Left colon (tissue), 2 donors: ENCODE data around the gene PCDHA5. TPM values are rescaled to one million over a fixed set of nuclear protein-coding genes. Genes with fewer than 3 reads are reported as not detected.
"Not testable (repeated sequence)": the region's sequence is repeated elsewhere in the genome, so short reads cannot be mapped to it uniquely, and the experiment has no call there.

Source experiments
- ATAC-seq: fragments of 200-7000 bp; cut with Tn5 transposase; one replicate; pipeline ENCODE4 v1.9.1; 2020; ENCODE audit warnings: mild to moderate bottlenecking, moderate library complexity
- DNase-seq, 2 donors: peaks; one replicate each; pipeline ENCODE4 v3.0.0-alpha.2; 2020
- intact Hi-C, 2 donors: fragments of 100-400 bp; cut with DNase I in 1 of 2; cut with micrococcal nuclease in 1 of 2; formaldehyde crosslinking; loops; one replicate each; pipeline versions ENCODE4 v1.11.2 to v1.14.0; 2022; cut with DNase I, micrococcal nuclease
- total RNA-seq, 2 donors: library from RNA; stranded (reverse); fragmentation: NEBNext Ultra II Directional; extraction: Animal tissue kit (Norgen Biotek cat#: 25700); gene quantifications; one replicate each; pipeline ENCODE4 v1.2.1, GENCODE V29; 2021
- donor health status: DM: no; HTN: no; CAD: no.
- donor health status: DM: yes; HTN: yes; CAD: no.

Gene PCDHA5
- total RNA-seq, 2 donors from 2014 or later: 0.06 to 0.09 TPM

DNA sequence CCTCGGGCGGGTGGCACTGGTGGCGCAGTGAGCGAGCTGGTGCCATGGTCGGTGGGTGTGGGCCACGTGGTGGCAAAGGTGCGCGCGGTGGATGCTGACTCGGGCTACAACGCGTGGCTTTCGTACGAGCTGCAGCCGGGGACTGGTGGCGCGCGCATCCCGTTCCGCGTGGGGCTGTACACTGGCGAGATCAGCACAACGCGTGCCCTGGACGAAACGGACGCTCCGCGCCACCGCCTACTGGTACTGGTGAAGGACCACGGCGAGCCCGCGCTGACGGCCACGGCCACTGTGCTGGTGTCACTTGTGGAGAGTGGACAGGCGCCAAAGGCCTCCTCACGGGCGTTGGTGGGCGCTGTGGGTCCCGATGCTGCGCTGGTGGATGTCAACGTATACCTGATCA, 12.5 kb upstream of the PCDHA5 start:
- ATAC-seq (no peak), DNase-seq (no peak)
- intact Hi-C loops: no loop called here

DNA sequence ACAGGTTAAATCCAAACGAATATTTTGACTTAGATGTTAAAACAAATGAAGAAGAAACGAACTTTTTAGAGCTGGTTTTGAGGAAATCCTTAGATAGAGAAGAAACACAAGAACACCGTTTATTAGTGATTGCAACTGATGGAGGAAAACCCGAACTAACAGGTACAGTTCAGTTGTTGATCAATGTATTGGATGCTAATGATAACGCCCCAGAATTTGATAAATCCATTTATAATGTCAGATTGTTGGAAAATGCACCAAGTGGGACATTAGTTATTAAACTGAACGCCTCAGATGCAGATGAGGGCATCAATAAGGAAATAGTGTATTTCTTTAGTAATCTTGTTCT, 842 bp downstream of the PCDHA5 start:
- ATAC-seq (no peak), DNase-seq (no peak)
- intact Hi-C loops: no loop called here

DNA sequence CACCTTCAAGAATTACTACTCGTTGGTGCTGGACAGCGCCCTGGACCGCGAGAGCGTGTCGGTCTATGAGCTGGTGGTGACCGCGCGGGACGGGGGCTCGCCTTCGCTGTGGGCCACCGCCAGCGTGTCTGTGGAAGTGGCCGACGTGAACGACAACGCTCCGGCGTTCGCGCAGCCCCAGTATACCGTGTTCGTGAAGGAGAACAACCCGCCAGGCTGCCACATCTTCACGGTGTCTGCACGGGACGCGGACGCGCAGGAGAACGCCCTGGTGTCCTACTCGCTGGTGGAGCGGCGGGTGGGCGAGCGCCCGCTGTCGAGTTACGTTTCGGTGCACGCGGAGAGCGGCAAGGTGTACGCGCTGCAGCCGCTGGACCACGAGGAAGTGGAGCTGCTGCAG, 1.6 kb downstream of the PCDHA5 start:
- DNase-seq, ATAC-seq, intact Hi-C loops: not testable (repeated sequence)

DNA sequence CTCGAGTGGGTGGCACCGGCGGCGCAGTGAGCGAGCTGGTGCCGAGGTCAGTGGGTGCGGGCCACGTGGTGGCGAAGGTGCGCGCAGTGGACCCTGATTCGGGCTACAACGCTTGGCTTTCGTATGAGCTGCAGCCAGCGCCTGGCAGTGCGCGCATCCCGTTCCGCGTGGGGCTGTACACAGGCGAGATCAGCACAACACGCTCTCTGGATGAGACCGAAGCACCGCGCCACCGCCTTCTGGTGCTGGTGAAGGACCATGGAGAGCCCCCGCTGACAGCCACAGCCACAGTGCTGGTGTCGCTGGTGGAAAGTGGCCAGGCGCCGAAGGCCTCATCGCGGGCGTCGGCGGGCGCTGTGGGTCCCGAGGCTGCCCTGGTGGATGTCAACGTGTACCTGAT, 2.1 kb downstream of the PCDHA5 start:
- intact Hi-C loops: no loop called here
- DNase-seq (no peak), ATAC-seq (no peak)

DNA sequence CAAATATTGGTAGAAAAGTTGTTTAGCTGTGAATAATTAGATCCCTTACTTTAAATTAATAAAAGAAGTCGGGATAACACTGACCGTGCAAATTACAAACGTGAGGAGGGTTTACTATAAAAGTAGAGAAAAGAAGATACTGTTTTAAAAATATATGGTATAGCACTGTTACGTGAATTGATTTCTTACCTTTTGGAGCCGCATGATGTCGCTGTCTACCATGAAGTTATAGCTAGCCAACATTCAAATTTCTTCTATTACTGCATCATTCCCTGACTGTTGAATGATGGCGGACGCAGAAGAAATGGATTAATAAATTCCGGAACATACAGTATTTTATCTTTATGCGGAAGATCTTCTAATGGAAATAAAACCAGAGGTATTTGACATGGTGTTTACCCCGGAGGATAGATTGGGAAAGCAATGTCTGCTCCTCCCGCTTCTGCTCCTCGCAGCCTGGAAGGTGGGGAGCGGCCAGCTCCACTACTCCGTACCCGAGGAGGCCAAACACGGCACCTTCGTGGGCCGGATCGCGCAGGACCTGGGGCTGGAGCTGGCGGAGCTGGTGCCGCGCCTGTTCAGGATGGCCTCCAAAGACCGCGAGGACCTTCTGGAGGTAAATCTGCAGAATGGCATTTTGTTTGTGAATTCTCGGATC, 6.4 kb downstream of the PCDHA5 start, which contains the start of gene PCDHA6:
Gene PCDHA6 (plus strand): TSS at position 257 of the 658 bp plus-strand sequence. CDS start 132 bp downstream, at position 389.
- DNase-seq: no peak
- no peak for ATAC-seq

DNA sequence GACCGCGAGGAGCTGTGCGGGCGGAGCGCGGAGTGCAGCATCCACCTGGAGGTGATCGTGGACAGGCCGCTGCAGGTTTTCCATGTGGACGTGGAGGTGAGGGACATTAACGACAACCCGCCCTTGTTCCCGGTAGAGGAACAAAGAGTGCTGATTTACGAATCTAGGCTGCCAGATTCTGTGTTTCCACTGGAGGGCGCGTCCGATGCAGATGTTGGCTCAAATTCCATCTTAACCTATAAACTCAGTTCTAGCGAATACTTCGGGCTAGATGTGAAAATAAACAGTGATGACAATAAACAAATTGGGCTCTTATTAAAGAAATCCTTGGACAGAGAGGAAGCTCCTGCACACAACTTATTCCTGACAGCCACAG, 6.9 kb downstream of the PCDHA5 start:
- ATAC-seq (no peak), DNase-seq (no peak)
- intact Hi-C loops: no loop called here

More for the DNA sequence above, 6.4 kb downstream of the PCDHA5 start, which contains the start of gene PCDHA6:
- intact Hi-C loops: no loop called here

DNA sequence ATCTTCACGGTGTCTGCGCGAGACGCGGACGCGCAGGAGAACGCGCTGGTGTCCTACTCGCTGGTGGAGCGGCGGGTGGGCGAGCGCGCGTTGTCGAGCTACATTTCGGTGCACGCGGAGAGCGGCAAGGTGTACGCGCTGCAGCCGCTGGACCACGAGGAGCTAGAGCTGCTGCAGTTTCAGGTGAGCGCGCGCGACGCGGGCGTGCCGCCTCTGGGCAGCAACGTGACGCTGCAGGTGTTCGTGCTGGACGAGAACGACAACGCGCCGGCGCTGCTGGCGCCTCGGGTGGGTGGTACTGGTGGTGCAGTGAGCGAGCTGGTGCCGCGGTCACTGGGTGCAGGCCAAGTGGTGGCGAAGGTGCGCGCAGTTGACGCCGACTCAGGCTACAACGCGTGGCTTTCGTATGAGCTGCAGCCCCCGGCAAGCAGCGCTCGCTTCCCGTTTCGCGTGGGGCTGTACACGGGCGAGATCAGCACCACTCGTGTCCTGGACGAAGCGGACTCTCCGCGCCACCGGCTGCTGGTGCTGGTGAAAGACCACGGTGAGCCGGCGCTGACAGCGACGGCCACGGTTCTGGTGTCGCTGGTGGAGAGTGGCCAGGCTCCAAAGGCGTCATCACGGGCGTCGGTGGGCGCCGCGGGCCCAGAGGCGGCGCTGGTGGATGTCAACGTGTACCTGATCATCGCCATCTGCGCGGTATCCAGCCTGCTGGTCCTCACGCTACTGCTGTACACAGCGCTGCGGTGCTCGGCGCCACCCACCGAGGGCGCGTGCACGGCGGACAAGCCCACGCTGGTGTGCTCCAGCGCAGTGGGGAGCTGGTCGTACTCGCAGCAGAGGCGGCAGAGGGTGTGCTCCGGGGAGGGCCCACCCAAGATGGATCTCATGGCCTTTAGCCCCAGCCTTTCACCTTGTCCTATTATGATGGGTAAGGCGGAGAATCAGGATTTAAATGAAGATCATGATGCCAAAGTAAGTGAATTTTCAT, 8.4 kb downstream of the PCDHA5 start:
- DNase-seq, intact Hi-C loops, ATAC-seq: not testable (repeated sequence)

DNA sequence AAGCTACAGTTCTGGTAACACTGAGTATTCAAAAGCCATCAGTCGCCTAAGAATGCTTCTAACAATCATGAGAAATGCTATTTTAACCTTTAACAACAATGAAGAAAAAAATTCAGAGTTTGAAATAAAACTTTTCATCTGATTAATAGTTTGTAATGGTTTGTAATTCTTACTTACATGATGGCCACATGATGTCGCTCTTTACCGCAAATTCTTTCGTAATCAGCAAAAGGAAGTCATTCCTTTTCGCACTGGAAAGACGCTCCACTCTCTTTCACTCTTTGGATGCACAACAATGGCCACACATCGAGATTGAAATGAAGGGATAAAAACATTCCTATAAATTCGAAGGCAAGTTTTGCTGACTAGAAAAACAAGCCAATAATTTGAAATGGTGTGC, 12.6 kb downstream of the PCDHA5 start, which contains the start of gene PCDHA7:
Gene PCDHA7 (plus strand): TSS at position 277 of the 400 bp plus-strand sequence. CDS start 115 bp downstream, at position 392.
- DNase-seq (no peak), ATAC-seq (no peak)
- intact Hi-C loops: no loop called here

DNA sequence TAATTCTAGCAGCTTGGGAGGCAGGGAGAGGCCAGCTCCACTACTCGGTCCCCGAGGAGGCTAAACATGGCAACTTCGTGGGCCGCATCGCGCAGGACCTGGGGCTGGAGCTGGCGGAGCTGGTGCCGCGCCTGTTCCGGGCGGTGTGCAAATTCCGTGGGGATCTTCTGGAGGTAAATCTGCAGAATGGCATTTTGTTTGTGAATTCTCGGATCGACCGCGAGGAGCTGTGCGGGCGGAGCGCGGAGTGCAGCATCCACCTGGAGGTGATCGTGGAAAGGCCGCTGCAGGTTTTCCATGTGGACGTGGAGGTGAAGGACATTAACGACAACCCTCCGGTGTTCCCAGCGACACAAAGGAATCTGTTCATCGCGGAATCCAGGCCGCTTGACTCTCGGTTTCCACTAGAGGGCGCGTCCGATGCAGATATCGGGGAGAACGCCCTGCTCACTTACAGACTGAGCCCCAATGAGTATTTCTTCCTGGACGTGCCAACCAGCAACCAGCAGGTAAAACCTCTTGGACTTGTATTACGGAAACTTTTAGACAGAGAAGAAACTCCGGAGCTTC, 13.1 kb downstream of the PCDHA5 start:
- ATAC-seq, DNase-seq, intact Hi-C loops: not testable (repeated sequence)

DNA sequence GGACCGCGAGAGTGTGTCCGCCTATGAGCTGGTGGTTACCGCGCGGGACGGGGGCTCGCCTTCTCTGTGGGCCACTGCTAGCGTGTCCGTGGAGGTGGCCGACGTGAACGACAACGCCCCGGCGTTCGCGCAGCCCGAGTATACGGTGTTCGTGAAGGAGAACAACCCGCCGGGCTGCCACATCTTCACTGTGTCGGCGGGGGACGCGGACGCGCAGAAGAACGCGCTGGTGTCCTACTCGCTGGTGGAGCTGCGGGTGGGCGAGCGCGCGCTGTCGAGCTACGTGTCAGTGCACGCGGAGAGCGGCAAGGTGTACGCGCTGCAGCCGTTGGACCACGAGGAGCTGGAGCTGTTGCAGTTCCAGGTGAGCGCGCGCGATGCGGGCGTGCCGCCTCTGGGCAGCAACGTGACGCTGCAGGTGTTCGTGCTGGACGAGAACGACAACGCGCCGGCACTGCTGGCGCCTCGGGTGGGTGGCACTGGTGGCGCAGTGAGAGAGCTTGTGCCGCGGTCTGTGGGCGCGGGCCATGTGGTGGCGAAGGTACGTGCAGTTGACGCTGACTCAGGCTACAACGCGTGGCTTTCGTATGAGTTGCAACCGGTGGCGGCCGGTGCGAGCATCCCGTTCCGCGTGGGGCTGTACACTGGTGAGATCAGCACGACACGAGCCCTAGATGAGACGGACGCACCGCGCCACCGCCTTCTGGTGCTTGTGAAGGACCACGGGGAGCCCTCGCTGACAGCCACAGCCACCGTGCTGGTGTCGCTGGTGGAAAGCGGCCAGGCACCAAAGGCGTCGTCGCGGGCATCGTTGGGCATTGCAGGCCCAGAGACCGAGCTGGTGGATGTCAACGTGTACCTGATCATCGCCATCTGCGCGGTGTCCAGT, 14.5 kb downstream of the PCDHA5 start:
- DNase-seq: no peak
- intact Hi-C loops: no loop called here
- ATAC-seq: no peak

DNA sequence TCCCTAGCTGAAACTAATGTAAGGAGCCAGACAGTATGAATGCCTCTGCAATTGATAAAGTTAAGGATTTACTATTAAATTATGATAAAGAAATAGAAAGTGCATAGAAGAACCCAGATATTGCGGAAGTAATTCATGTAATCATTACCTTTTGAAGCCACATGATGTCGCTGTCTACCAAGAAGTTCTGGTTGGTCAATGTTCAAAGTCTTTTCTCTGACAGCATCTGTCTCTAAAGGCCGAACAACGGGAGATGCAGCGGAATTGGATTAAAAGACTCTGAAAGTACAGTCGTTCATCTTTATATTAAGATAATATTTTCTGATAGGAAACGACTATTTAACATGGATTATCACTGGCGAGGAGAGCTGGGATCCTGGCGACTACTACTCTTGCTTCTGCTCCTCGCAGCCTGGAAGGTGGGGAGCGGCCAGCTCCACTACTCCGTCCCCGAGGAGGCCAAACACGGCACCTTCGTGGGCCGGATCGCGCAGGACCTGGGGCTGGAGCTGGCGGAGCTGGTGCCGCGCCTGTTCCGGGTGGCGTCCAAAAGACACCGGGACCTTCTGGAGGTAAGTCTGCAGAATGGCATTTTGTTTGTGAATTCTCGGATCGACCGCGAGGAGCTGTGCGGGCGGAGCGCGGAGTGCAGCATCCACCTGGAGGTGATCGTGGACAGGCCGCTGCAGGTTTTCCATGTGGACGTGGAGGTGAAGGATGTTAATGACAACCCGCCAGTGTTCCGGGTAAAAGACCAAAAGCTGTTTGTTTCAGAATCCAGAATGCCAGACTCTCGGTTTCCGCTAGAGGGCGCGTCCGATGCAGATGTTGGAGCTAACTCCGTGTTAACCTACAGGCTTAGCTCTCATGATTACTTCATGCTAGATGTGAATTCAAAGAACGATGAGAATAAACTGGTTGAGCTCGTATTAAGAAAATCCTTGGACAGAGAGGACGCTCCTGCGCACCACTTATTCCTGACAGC, 19.9 kb downstream of the PCDHA5 start, which contains the start of gene PCDHA8:
Gene PCDHA8 (plus strand): TSS at position 210 of the 985 bp plus-strand sequence. CDS start 135 bp downstream, at position 345.
- intact Hi-C loops: no loop called here
- DNase-seq: no peak
- no peak for ATAC-seq

DNA sequence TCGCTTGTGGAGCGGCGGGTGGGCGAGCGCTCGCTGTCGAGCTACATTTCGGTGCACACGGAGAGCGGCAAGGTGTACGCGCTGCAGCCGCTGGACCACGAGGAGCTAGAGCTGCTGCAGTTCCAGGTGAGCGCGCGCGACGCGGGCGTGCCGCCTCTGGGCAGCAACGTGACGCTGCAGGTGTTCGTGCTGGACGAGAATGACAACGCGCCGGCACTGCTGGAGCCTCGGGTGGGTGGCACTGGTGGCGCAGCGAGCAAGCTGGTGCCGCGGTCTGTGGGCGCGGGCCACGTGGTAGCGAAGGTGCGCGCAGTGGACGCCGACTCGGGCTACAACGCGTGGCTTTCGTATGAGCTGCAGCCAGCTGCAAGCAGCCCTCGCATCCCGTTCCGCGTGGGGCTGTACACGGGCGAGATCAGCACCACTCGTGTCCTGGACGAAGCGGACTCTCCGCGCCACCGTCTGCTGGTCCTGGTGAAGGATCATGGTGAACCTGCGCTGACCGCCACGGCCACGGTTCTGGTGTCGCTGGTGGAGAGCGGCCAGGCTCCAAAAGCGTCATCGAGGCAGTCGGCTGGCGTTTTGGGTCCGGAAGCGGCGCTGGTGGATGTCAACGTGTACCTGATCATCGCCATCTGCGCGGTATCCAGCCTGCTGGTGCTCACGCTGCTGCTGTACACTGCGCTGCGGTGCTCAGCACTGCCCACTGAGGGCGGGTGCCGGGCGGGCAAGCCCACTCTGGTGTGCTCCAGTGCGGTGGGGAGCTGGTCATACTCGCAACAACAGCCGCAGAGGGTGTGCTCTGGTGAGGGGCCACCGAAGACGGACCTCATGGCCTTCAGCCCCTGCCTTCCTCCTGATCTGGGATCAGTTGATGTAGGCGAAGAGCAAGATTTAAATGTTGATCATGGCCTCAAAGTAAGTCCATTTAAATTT, 21.7 kb downstream of the PCDHA5 start:
- no peak for DNase-seq
- intact Hi-C loops: no loop called here
- no peak for ATAC-seq

DNA sequence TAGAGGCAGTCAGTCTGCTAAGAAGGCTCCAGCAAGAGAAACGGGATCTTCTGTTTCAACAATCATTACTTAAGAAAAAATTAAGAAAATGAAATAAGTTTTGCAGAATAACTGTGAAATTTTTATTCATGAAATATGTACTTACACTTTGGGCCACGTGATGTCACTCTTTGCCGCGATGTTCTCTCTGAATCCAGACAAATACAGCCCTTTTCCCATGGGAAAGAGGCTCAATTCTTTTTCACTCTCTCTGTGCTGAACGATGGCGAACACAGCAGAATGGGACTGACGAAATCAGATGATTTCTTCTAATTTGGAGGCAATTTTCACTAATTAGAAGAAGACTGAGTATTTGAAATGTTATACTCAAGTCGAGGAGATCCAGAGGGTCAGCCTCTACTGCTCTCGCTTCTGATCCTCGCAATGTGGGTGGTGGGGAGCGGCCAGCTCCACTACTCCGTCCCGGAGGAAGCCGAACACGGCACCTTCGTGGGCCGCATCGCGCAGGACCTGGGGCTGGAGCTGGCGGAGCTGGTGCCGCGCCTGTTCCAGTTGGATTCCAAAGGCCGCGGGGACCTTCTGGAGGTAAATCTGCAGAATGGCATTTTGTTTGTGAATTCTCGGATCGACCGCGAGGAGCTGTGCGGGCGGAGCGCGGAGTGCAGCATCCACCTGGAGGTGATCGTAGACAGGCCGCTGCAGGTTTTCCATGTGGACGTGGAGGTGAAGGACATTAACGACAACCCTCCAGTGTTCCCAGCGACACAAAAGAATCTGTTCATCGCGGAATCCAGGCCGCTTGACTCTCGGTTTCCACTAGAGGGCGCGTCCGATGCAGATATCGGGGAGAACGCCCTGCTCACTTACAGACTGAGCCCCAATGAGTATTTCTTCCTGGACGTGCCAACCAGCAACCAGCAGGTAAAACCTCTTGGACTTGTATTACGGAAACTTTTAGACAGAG, 27.0 kb downstream of the PCDHA5 start, which contains the start of gene PCDHA9:
Gene PCDHA9 (plus strand): TSS at position 244 of the 964 bp plus-strand sequence. CDS start 114 bp downstream, at position 358.
- DNase-seq, intact Hi-C loops, ATAC-seq: not testable (repeated sequence)

DNA sequence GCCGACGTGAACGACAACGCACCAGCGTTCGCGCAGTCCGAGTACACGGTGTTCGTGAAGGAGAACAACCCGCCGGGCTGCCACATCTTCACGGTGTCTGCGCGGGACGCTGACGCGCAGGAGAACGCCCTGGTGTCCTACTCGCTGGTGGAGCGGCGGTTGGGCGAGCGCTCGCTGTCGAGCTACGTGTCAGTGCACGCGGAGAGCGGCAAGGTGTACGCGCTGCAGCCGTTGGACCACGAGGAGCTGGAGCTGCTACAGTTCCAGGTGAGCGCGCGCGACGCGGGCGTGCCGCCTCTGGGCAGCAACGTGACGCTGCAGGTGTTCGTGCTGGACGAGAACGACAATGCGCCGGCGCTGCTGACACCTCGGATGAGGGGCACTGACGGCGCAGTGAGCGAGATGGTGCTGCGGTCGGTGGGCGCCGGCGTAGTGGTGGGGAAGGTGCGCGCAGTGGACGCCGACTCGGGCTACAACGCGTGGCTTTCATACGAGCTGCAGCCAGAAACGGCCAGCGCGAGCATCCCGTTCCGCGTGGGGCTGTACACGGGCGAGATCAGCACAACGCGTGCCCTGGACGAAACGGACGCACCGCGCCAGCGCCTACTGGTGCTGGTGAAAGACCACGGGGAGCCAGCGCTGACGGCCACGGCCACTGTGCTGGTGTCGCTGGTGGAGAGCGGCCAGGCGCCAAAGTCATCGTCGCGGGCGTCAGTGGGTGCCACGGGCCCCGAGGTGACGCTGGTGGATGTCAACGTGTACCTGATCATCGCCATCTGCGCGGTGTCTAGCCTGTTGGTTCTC, 28.6 kb downstream of the PCDHA5 start:
- intact Hi-C loops, DNase-seq, ATAC-seq: not testable (repeated sequence)
